22Rv1 (cell line): ENCODE results near the gene IL1A.

ENCODE experiments used
- CTCF ChIP-seq: fragments of 450-650 bp; IDR thresholded peaks from 2 replicates; pipeline ENCODE4 v1.5.1; 2017; ENCODE audit warnings: mild to moderate bottlenecking
- ZFX ChIP-seq: fragments of 450-650 bp; IDR thresholded peaks from 2 replicates; pipeline ENCODE4 v1.6.1; 2017; ENCODE audit warnings: antibody characterized with exemption, borderline replicate concordance

GRCh38 chr2:112819081-112819480 is 34.8 kb upstream of the IL1A start:
- TF ChIP-seq CTCF (no peak), ZFX (no peak)
